ENCODE measurements around the gene LRRC47.

Gene LRRC47

GRCh38 chr1:3730543-3731247 lies 65.6 kb downstream of the LRRC47 start:
- H3K4me3 ChIP-seq (ENCODE audit: extremely low read depth, insufficient read depth, low read length, poor library complexity, severe bottlenecking), result no peak overlapping the region
- no peak overlapping the region for H3K27ac ChIP-seq (ENCODE audit: low read depth, low read length, severe bottlenecking)
- H3K4me1 ChIP-seq (ENCODE audit: control insufficient read depth, insufficient read depth, low read length, poor library complexity, severe bottlenecking), result peaks cover 2% of the 10 kb centered on the region
- H3K36me3 ChIP-seq (ENCODE audit: control insufficient read depth, insufficient read depth, low read length), result peaks cover 3% of the 10 kb centered on the region
- no peaks in the 10 kb centered on the region for H3K9me3 ChIP-seq (ENCODE audit: control insufficient read depth, low read length)
- WGBS, 2 experiments (ENCODE audit: insufficient coverage in 2 of 2), result 92% methylated on average over 21 to 24 of the region's 25 CpGs

DNA sequence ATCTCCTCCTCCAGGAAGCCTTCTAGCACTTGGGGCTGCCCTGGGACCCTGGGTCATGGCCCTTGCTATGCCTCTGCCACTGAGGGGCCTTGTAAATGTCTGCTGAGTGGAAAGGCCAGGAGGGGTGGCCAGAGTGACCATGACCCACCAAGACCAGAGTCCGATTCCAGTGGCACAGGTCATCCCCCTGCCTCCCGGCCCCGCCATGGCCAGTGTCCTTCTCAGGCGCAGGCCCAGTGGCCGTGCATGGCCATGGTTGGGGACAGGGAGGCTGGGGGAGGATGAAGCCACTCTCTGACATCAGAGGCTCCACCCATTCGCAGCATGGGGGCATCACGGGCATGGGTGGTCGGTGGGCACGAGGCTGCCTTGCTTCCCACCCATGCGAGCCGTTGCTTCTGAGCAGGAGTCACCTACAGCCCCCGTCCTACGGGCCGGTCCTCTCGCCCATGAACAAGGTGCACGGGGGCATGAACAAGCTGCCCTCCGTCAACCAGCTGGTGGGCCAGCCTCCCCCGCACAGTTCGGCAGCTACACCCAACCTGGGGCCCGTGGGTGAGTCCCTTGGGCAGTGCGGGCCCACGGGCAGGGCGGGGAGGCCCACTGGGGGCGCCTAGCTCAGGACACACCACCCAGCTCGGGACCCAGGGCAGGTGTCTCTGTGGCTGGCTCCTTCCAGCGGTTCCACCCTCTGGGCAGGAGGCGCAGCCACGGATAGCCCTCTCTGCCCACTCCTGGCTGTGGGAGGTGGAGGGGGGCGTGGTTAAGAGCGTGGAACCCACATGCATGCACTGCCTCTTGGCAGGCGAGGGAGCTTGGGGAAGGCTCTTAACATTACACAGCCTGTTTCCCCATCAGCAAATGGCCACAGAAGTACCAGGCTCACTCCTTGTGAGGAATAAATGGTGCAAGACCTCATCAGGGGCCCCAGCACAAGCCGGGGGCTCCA lies 66.4 kb downstream of the LRRC47 start:
- WGBS, 2 experiments (ENCODE audit: insufficient coverage in 2 of 2), result 85 to 89% methylated on average over 25 to 27 of the region's 32 CpGs
- H3K4me1 ChIP-seq (ENCODE audit: control insufficient read depth, insufficient read depth, low read length, poor library complexity, severe bottlenecking), result peaks cover 2% of the 10 kb centered on the region
- H3K9me3 ChIP-seq (ENCODE audit: control insufficient read depth, low read length), result no peaks in the 10 kb centered on the region
- no peak overlapping the region for H3K27ac ChIP-seq (ENCODE audit: low read depth, low read length, severe bottlenecking)
- no peak overlapping the region for H3K4me3 ChIP-seq (ENCODE audit: extremely low read depth, insufficient read depth, low read length, poor library complexity, severe bottlenecking)
- no peaks in the 10 kb centered on the region for H3K36me3 ChIP-seq (ENCODE audit: control insufficient read depth, insufficient read depth, low read length)

Measured in mesodermal cell (in vitro differentiated cells).